ENCODE results near the gene RNF224.

Gene RNF224

DNA sequence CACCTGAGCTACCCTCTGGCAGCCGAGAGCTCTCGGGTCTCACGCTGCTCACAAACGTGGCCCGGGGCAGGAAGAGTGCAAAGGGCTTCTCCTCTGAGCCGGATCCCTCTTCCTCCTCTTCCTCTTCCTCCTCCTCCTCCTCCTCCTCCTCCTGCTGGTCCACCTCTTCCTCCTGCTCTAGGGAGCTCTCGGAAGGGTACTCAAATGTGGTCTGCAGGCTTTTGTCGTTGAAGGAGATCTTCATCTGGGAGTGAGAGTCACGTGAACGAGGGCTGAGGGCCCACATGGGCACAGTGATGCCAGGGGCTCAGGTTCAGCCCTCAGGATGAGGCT, 34.9 kb upstream of the RNF224 start:
- no peak for DNase-seq (ENCODE audit: low spot score)

DNA sequence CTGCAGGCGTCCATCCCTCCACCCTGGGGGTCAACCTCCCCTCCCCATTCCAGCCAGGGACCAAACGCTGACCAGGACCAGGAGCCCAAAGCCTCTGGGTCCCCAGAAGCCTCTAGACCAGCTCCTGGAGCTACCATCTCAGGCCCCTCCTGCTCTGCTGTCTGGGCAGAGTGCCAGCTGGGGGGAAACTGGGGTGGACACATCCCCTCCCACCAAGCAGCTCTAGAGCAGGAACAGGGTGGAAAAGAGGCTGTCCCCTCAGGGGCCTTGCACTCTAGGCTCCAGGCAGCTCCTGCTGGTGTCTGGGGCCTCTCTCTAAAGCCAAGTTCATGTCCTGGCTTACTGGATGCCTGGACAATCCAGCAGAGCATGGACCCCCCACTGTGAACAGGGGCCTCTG, 34.4 kb upstream of the RNF224 start:
- DNase-seq (ENCODE audit: low spot score), result no peak

DNA sequence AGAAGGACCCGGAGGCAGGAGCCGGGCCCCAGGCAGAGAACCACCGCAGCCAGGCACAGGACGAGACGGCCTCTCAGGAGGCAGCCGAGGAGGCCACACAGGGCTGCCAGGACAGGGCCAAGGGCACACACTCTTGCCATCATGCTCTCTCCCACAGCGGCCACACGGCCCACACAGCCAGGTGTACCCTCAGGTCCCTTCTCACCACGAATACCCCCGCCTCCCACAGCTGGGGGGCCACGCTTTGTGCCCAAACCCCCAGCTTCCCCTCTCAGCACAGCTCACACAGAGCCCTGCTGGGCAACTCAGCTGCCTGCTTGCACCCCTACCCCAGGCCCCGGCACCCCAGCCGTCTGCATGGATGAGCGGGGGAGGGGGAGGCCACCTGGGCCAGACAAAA, 33.5 kb upstream of the RNF224 start:
- no peak for DNase-seq (ENCODE audit: low spot score)

DNA sequence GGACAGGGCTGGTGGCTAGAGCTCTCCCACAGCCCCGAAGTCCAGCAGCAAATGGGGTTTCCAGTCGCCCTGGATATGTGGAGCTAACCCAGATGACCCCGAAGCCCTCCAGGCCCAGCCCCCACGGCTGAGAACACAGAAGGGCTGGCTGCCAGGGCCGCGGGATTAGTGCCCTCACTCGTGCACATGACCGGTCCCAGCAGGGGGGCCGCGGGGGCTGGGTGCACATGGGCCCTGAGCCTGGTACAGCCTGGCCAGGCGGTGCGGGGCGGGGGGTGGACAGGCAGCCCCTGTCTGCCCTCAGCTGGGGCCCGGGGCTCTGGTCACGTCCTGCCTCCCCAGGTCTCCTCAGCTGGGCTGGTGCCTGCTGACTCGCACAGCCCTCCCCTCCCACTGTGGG, 32.9 kb upstream of the RNF224 start:
- no peak for DNase-seq (ENCODE audit: low spot score)

DNA sequence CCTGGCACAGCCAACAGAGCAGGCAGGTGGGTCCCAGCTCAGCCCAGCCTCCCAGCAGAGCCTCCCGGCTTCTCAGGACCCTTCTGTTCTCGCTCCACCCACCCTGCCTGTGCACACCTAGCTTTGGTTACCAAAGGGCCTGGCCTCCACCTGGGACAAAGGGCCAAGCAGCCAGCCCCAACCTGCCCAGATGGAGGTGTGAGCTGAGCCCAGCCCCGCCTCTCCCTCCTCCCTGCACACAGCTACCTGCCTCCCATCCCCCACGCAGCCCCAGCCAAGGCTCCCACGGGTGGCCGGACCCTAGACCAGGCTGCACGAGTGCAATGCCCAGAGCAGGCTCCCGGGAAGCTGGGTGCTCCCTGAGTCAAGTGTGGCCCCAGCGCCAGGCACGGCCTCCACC, 32.4 kb upstream of the RNF224 start:
- DNase-seq (ENCODE audit: low spot score), result no peak

DNA sequence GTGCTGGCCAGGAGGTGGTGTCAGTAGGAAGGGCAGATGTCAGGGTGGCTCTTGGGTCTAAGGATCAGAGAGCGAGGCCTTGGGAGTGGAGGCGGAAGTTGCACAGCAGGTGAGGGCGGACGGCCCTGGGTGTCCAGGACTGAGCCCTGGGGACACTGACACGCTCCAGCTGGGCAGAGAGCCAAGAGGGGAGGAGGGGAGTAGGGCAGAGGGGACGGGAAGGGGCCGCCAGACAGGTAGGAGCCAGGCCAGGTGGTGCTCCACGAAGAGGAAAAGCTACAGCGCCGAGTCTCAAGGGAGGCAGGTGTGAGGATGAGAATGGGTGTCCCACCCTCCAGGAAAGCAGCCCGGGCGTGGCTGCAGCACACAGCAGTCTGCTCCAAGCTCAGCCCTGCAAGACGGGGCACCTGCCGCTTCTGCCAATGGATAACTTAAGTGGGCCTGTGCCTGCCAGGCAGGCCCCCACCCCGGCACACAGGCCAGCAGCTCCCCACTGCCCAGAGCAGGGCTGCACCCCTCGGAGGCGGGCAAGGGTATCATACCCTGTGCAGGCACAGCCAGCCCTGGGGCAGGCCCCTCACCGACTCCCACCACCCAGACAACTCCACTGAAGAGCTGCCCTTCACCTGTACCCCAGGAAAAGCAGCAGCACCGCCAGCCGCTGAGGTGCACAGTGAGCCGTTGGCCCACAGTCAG, 31.6 kb upstream of the RNF224 start:
- DNase-seq (ENCODE audit: low spot score), result no peak

DNA sequence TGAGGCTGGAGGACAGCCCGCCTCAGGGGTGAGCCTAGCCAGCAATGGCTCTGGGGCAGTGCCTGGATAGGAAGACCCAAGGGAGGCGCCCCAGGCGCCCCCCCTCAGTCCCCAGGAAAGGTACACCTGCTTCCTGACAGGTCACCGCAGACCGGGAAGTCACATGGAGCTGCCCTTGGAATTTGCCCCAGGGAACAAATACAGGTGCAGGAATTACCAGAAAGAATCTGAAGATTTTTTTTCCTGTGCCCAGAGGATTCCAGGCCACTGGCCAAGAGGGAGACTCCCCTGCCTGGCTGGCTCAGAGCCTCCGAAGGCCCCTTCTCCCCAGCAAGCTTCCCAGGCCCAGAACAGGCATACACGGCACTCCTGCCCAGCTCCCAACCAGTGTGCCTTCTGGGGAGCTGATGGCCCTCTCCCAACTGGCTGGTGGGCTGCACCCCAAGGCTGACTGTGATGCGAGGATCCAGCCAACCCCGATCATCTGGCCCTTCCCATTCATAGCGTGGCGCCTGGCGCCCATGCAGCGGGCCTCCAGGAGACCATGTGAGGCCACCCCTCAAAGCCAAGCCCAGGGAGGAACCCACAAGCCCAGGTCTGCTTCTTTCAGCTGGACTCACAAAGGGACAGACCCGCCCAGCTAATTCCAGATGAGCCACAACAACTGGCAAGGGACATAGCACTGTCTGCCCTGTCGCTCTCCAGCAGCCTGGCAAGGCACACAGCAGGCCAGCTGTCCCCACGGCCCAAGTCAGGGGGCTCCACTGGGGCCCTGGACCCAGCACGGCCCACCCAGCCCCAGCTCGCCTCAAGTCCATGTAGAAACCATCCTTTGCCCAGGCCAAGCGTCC, 29.0 kb upstream of the RNF224 start:
- peak; percentile 48 for DNase-seq (ENCODE audit: low spot score)

DNA sequence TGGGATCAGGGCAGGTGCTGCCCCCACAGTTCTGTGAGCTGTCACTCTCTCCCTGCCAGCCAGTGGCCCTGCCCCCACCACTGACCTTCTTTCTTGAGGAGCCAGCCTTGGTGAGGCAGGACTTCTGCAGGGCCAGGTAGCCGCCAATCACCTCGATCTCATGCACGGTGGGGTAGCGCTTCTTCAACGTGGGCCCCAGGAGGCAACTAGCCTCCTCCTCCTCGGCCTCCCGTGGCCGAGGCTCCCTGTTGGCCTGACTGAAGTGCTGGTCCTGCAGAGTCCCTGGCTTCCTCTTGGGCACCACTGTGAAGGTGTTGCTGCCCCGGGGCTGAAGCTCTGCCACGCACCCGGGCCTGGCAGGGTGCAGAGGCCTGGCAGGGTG, 28.4 kb upstream of the RNF224 start:
- DNase-seq (ENCODE audit: low spot score), result no peak

DNA sequence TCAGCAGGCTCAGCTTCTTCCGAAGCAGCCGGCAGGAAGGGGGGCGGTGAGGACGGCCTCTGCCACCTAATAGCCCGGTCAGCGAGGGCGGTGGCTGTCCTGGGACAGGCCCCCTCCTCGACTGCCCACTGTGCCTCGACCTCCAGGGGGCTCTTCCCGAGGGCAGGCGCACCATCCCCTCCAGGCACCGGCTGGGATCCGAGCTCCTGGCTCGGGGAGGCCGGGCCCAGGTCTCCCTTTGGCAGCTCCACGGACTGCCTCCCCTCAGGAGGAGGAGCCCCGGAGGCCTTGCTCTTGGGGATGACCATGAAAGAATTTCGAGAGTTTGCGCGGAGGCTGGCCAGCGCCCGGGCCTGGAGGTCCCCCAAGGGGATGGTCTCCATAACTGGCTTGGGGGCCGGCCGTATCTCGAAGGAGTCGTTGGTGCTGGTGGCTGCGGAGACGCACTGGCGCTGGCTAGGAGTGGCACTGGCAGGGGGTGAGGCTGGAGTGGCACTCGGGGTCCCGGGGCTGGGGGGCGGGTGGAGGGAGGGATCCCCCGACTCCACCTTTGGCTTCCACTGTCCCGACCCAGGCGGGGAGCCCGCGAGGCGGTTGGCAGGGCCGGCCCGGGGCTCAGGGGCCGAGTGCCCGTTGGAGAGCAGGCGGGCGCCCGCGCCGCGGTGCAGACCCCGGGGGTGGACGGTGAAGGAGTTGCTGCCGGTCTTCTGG, 27.7 kb upstream of the RNF224 start:
- no peak for DNase-seq (ENCODE audit: low spot score)

DNA sequence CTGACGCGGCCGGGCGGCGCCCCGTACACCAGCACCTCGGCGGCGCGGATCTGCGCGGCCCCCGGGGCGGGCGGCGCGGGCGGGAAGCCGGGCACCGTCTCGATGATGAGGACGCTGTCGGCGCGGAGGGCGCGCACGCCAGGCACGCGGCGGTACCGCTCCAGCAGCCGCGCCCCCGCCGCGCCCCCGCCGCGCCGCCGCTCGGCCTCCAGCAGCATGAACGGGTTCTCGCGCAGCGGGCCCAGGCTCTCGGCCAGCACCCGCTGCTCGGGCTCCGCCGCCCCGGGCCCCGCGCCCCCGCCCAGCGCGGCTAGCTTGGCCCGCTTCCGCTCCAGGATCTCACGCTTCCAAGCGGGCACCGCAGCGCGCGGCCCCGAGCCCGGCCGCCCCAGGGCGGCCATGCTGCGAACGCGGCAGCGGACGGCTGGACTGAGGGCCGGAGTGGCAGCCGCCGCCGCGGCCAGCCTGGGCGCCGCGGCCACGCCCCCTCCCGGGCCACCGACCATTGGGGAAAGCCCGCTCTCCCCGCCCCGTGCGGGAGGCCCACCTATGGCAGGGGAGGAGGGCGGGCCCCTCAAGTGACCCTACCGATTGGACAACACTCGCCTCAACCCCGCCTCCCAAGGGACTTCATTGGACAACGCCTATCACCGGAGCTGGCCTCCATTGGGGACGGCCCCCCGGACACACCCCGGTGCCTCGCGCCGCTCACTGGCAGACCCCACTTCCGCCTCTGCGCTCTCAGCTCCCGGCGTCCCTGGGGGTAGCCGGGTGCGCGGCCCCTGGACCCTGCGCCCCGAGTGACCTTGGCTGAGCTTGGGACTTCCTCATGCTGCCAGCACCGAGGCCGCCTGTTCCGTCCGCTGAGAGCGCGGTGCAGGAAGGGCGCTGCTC, 26.7 kb upstream of the RNF224 start, which contains the start of gene TPRN:
TSS of gene TPRN (minus strand) at position 431 of the 894 bp plus-strand sequence. CDS start at position 401, 30 bp downstream.
- peak; percentile 98 for DNase-seq (ENCODE audit: low spot score)

DNA sequence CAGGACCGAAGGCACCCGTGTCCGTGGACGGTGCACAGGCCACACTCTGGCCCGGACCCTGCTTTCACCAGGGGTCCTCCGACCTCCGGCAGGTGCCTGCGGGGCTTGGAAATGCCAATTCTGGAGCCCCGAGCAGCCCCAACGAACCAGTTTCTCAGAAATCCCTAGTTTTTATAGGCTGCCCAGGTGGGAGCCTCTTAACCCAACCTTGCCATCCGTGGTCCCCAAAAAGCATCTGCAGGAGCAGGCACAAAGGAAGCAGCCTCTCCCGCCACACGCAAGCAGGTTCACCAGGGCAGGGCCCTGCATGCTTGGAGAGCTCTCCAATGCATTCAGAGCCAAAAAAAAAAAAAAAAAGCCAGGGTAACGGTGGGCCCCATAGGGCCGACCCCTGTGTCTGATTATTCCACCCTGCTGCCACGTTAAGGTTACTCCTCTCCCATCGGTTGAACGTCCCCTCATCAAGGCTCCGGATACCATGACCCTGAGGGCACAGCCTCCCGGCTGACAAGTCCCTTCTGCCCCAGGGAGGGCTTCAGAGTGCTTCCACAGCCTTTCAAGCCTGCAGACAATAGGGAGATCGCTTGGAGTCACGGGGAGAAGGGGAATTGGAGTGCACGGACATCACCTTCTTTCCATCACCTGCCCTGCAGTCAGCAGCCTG, 26.0 kb upstream of the RNF224 start:
- no peak for DNase-seq (ENCODE audit: low spot score)

DNA sequence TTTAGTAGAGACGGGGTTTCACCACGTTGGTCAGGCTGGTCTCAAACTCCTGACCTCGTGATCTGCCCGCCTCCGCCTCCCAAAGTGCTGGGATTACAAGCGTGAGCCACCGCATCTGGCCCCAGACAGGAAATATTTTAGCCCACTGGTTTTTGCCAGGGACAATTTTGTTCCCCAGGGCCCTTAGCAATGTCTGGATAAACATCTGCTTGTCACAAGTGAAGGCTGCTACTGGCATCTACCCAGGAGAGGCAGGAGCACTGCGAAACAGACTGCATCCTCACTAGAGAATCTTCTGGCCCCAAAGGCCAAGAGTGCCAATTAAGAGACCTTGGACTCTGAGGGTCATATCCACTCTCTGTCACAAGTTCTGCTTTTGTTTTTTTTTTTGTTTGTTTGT, 24.3 kb upstream of the RNF224 start:
- DNase-seq (ENCODE audit: low spot score), result no peak

DNA sequence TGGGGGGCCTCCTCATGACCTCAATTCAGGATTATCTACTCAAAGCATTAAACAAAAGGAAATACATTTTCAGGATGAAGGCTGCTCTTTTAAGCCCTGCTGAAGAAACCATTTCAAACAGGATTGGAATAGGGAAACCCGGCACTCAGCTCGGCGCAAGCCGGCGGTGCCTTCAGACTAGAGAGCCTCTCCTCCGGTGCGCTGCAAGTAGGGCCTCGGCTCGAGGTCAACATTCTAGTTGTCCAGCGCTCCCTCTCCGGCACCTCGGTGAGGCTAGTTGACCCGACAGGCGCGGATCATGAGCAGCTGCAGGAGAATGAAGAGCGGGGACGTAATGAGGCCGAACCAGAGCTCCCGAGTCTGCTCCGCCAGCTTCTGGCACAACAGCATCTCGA, 22.6 kb upstream of the RNF224 start:
- DNase-seq (ENCODE audit: low spot score), result no peak

DNA sequence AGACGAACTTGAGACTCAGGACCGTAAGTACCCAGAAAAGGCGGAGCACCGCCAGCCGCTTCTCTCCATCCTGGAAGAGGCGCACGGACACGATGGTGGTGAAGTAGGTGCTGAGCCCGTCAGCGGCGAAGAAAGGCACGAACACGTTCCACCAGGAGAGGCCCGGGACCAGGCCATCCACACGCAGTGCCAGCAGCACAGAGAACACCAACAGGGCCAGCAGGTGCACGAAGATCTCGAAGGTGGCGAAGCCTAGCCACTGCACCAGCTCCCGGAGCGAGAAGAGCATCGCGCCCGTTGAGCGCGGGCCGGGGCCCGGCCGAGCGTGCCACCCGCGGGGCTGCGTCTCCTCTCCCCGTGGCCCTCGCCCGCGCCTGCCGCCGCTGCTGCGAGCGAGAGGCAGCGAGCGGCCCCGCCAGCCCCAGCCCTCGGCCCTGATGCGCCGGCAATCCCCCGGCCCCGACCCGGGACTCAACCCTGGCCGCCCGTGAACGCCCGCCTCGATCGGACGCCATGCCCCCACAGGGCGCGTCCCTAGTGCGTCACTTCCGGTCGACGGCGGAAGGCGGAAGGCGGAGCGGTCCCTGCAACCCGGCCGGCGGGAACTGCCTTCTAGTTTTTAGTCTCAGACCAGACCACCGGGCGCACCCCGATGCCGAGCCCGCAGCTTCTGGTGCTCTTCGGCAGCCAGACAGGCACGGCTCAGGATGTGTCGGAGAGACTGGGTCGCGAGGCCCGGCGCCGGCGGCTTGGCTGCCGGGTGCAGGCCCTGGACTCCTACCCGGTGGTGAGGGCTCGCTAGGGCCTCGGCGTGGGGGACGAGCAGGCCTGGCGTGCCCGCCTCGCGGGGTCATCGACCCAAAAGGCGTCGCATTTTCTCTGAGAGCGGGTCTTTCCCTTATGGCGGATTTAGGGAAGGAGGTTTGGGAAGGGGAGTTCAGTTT, 21.9 kb upstream of the RNF224 start, which contains the start of the genes NDOR1 and TMEM203:
TSS of gene NDOR1 (plus strand) at position 575 of the 944 bp plus-strand sequence. CDS start at position 653, 78 bp downstream.
TSS of gene TMEM203 (minus strand) at position 523 of the 944 bp plus-strand sequence. CDS start at position 289, 234 bp downstream.
- DNase-seq (ENCODE audit: low spot score), result peak; percentile 87

DNA sequence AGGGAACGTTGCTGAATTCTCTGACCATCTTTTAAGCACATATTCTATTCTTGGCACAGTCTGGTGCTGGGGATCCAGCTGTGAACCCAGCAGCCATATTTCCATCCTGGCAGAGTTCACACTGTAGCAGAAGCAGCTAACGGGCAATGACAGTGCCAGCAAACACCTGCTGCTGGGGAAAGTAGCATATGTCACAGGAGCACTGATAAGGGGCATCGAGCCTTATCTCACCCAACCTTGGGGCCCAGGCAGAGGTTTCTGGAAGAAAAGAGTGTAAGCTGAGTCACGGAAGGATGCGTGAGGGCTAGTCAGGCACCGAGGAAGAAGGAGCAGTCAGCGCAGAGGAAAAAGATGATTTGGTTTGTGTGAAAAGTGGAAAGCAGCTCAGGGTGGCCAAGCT, 20.7 kb upstream of the RNF224 start:
- DNase-seq (ENCODE audit: low spot score), result no peak

DNA sequence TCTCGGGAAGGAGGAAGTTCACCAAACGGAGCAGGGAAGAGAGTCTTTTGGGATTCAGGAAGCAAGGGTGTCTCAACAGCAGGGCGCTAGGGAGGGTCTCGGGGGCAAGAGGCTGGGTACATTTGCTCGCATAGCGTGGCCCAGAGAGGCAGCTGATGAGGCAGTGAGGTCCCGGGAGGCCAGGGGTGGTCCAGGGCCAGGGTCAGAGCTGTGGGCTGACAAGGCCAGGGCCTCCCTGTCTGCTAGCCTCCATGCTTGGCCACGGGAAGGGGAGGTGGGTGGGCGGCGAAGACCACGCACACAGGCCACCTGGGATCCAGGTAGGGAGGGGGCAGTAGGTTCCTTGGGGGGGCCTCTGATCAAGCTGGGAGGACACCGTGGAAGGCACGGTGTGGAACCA, 15.8 kb upstream of the RNF224 start:
- DNase-seq (ENCODE audit: low spot score), result no peak

DNA sequence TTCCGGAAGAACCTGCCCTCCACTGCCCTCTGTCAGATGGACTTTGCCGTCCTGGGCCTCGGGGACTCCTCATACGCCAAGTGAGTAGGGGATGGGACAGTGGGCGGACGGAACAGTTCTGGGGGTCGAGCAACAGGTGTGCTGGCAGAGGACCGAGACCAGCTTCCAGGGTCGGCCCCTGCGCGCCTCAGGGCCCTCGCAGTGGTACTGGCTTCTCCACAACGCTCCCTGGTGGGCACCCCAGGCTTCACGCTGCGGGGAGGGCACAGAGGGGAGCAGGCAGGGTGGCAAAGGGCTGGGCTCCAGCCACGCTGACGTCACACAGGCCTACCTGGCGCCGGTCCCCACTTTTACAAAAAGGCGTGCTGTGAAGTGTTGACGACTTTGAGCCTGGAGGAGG, 14.8 kb upstream of the RNF224 start:
- no peak for DNase-seq (ENCODE audit: low spot score)

DNA sequence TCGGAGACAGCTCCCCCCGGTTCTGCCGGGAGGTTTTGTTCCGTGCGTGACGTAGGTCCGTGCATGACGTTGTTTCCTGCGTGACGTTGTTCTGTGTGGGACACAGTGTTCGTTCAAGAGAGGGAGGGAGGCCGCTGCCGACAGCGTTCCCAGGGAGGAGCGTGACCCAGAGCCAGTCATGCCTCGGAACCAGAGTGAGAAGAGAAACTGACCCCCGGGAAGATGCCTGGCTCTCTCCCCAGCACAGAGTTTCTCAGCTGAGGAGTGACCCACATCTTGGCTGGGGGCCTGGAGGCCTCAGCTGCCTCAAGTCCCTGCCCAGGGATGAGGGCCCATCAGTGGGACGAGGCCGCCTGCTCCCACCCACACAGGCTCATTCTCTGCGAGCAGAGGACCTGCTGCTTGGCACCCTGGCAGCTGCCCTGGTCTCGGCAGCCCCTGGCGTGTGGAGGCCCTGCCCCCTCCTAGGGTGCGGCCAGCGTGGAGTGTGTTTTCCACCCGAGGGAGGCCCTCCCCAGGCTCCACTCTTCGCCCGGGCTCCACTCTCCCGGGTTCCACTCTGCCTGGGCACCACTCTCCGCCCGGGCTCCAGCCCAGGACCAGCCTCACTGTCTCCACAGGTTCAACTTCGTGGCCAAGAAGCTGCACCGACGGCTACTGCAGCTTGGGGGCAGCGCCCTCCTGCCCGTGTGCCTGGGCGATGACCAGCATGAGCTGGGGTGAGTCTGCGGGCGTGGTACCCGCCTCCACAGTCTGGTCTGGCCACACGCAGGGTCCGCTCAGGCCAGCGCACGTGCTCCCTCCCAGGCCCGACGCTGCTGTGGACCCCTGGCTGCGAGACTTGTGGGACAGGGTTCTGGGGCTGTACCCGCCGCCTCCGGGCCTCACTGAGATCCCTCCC, 13.9 kb upstream of the RNF224 start:
- DNase-seq (ENCODE audit: low spot score), result no peak

DNA sequence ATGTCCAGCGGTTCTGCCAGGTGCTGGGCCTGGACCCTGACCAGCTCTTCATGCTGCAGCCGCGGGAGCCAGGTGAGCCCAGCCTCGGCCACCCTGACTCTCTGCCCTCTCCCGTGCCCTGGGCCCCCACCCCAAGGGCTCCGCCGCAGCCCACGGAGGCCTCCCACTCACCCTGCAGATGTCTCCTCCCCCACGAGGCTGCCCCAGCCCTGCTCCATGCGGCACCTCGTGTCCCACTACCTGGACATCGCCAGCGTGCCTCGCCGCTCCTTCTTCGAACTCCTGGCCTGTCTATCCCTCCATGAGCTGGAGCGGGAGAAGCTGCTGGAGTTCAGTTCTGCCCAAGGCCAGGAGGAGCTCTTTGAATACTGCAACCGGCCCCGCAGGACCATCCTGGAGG, 12.7 kb upstream of the RNF224 start:
- DNase-seq (ENCODE audit: low spot score), result no peak

Measured in LoVo (cell line).